Measurements from ENCODE around the gene CDX2.

- TF ChIP-seq POLR2A (IDR thresholded peaks at IDR 0.05) (no peak), EP300 (IDR thresholded peaks at IDR 0.05) (no peak), CTCF (IDR thresholded peaks at IDR 0.05) (no peak)
Measured at GRCh38 chr13:27970382-27971235, 1.5 kb upstream of the CDX2 start.

Measured in ovary (tissue), 3 donors.